GM21528 (cell line): Measurements from ENCODE around the gene CDH3.

Experiments
- ATAC-seq: cut with Tn5 transposase; IDR thresholded peaks from one replicate; pipeline ENCODE4 v1.9.1; 2021; ENCODE audit warnings: mild to moderate bottlenecking, moderate library complexity; ENCODE audit not compliant: unreplicated experiment, low FRiP score

CDH3 gene

GRCh38 chr16:68646953-68647659 is 2.0 kb downstream of the CDH3 start:
- no peak for ATAC-seq

GRCh38 chr16:68651136-68651535 is 6.0 kb downstream of the CDH3 start:
- ATAC-seq, result no peak

- ATAC-seq, result no peak
Observed at GRCh38 chr16:68652659-68653058, 7.5 kb downstream of the CDH3 start.

- no peak for ATAC-seq
Observed at GRCh38 chr16:68655806-68656205, 10.7 kb downstream of the CDH3 start.

- no peak for ATAC-seq
Observed at GRCh38 chr16:68656751-68657150, 11.6 kb downstream of the CDH3 start.

- ATAC-seq, result no peak
Observed at GRCh38 chr16:68658341-68658973, 13.3 kb downstream of the CDH3 start.

GRCh38 chr16:68658974-68659360 is 13.9 kb downstream of the CDH3 start:
- no peak for ATAC-seq

GRCh38 chr16:68659412-68660358 is 14.6 kb downstream of the CDH3 start:
- ATAC-seq, result no peak

GRCh38 chr16:68660359-68660795 is 15.3 kb downstream of the CDH3 start:
- no peak for ATAC-seq

- no peak for ATAC-seq
Observed at GRCh38 chr16:68662035-68662434, 16.9 kb downstream of the CDH3 start.

GRCh38 chr16:68664297-68664696 is 19.2 kb downstream of the CDH3 start:
- no peak for ATAC-seq

GRCh38 chr16:68665501-68665900 is 20.4 kb downstream of the CDH3 start:
- no peak for ATAC-seq

- no peak for ATAC-seq
Observed at GRCh38 chr16:68668266-68668665, 23.2 kb downstream of the CDH3 start.

- no peak for ATAC-seq
Observed at GRCh38 chr16:68676113-68676860, 31.2 kb downstream of the CDH3 start.

- ATAC-seq, result no peak
Observed at GRCh38 chr16:68681038-68681437, 35.9 kb downstream of the CDH3 start.

GRCh38 chr16:68685685-68686478 is 40.8 kb downstream of the CDH3 start:
- ATAC-seq, result no peak

- ATAC-seq, result no peak
Observed at GRCh38 chr16:68686905-68687304, 41.8 kb downstream of the CDH3 start.

GRCh38 chr16:68689921-68690320 is 44.8 kb downstream of the CDH3 start:
- ATAC-seq, result no peak

GRCh38 chr16:68695575-68695974 is 50.5 kb downstream of the CDH3 start:
- no peak for ATAC-seq

- ATAC-seq, result no peak
Observed at GRCh38 chr16:68696514-68696913, 51.4 kb downstream of the CDH3 start.
